Spleen (tissue), 11 donors: Measurements from ENCODE around the gene PIAS4. TPM values are rescaled to one million over a fixed set of nuclear protein-coding genes. Genes with fewer than 3 reads are reported as not detected.

Source experiments
- DNase-seq: peaks from one replicate; pipeline ENCODE4 v3.0.0-alpha.2; 2020
- H3K27ac ChIP-seq, 8 donors: fragments of 200-600 bp; sonication (generic) in 7 of 8; 1 replicate in 4 of 8; 2 replicates in 4 of 8; pipeline versions ENCODE4 v1.5.0 to v1.8.0; 2016 to 2021; ENCODE audit warnings: inconsistent platforms in 4 of 8, mild to moderate bottlenecking in 4 of 8, moderate library complexity in 1 of 8
- H3K27me3 ChIP-seq, 7 donors: fragments of 200-600 bp; sonication (generic) in 6 of 7; replicated peaks in 1 of 7; 1 replicate in 4 of 7; 2 replicates in 3 of 7; pipeline versions ENCODE4 v1.5.0 to v1.8.0; 2016 to 2021; ENCODE audit warnings: inconsistent platforms in 3 of 7, mild to moderate bottlenecking in 1 of 7
- H3K36me3 ChIP-seq, 6 donors: fragments of 200-600 bp; sonication (generic) in 5 of 6; 1 replicate in 4 of 6; 2 replicates in 2 of 6; pipeline versions ENCODE4 v1.5.0 to v1.8.0; 2016 to 2021; ENCODE audit warnings: inconsistent platforms in 2 of 6
- H3K4me1 ChIP-seq, 6 donors: fragments of 200-600 bp; sonication (generic) in 5 of 6; 1 replicate in 3 of 6; 2 replicates in 3 of 6; pipeline versions ENCODE4 v1.5.0 to v1.8.0; 2016 to 2021; ENCODE audit warnings: inconsistent platforms in 3 of 6
- H3K4me3 ChIP-seq, 8 donors: fragments of 200-600 bp; sonication (generic) in 7 of 8; 1 replicate in 4 of 8; 2 replicates in 4 of 8; pipeline versions ENCODE4 v1.5.0 to v1.8.0; 2016 to 2021; ENCODE audit warnings: inconsistent platforms in 4 of 8, mild to moderate bottlenecking in 4 of 8, moderate library complexity in 2 of 8
- H3K9me3 ChIP-seq, 8 donors: fragments of 200-600 bp; sonication (generic) in 7 of 8; 1 replicate in 4 of 8; 2 replicates in 4 of 8; pipeline versions ENCODE4 v1.5.0 to v1.8.0; 2016 to 2021; ENCODE audit warnings: inconsistent platforms in 4 of 8
- CTCF ChIP-seq, 11 experiments: fragments of 200-600 bp in 7 of 11; fragments of 450-650 bp in 4 of 11; sonication (generic) in 4 of 11; IDR thresholded peaks in 8 of 11; conservative IDR thresholded peaks in 3 of 11; 1 replicate in 7 of 11; 2 replicates in 4 of 11; pipeline versions ENCODE4 v1.4.0 to v1.8.0; 2016 to 2021; ENCODE audit warnings: antibody characterized with exemption in 11 of 11, inconsistent platforms in 4 of 11, mild to moderate bottlenecking in 1 of 11
- POLR2A ChIP-seq, 3 donors: fragments of 450-650 bp; IDR thresholded peaks; one replicate each; pipeline ENCODE4 v1.5.1; 2017; ENCODE audit warnings: antibody characterized with exemption in 3 of 3, mild to moderate bottlenecking in 1 of 3
- POLR2AphosphoS5 ChIP-seq, 3 donors: sonication (generic); formaldehyde crosslinking; IDR thresholded peaks; one replicate each; pipeline ENCODE4 v1.5.1; 2017; ENCODE audit warnings: antibody characterized with exemption in 3 of 3
- WGBS, 5 donors: extraction: QIAGEN DNeasy Blood & Tissue Kit in 3 of 5; methylation state at CpG; one replicate each; pipeline versions ENCODE4 v1.1.5 to v1.1.7; 2013 to 2018; 5-methylcytosine and 5-hydroxymethylcytosine counted together
- intact Hi-C: fragments of 100-400 bp; cut with DNase I; formaldehyde crosslinking; loops from one replicate; pipeline ENCODE4 v1.15.0; 2023; ENCODE audit warnings: low total_unique reads
- polyA plus RNA-seq, 3 donors: library from polyadenylated mRNA; stranded (reverse); fragments of 200-250 nt; gene quantifications; one replicate each; pipeline ENCODE4 v1.2.1, GENCODE V29; 2013
- total RNA-seq, 7 donors: library from RNA; depleted of rRNA in 3 of 7; stranded (reverse); fragments of >200 nt in 3 of 7; fragmentation: NEBNext Ultra II Directional in 4 of 7; extraction: Animal tissue kit (Norgen Biotek cat#: 25700) in 4 of 7; gene quantifications; one replicate each; pipeline versions ENCODE4 v1.1.0 to v1.2.1, GENCODE V29; 2016 to 2021
- donor health status: healthy with polysubstance abuse.
- donor health status: DM: no; HTN: no; CAD: no; lungs with moderate emphysema.
- donor health status: DM: no; HTN: no; CAD: no.
- donor health status: Bipolar disorder and iron deficiency.
- donor health status: healthy.
- donor health status: DM: no; HTN: no; CAD: no.
- donor health status: DM: yes; HTN: yes; CAD: no.

Gene PIAS4
- total and polyA plus RNA-seq, 10 donors, result 6.2 to 30.5 (median 22.3) TPM

- Histone ChIP-seq H3K9me3 (no peaks in the 10 kb centered on the region), H3K27me3 (no peaks in the 10 kb centered on the region), H3K27ac (peak overlapping the region in 7 of 8 donors; percentile 68 to 95 (median 91)), H3K36me3 (peaks cover 0 to 67% (median 42%) of the 10 kb centered on the region in 6 donors), H3K4me3 (peak overlapping the region in 2 of 8 donors; percentile 83), H3K4me1 (peaks cover 23 to 63% (median 48%) of the 10 kb centered on the region in 6 donors)
- WGBS, 5 donors, result 42 to 68% (median 60%) methylated on average over 9 of the region's 9 CpGs
- no peak for TF ChIP-seq CTCF (IDR thresholded peaks at IDR 0.05 in 8 of 11, conservative IDR thresholded peaks at IDR 0.05 in 3 of 11)
- no peak for TF ChIP-seq POLR2A (IDR thresholded peaks at IDR 0.05)
- peak; percentile 27 to 69 (median 62) for TF ChIP-seq POLR2AphosphoS5 (IDR thresholded peaks at IDR 0.05)
- no peak for DNase-seq
- intact Hi-C loops, result no loop called here
These were observed 38.7 kb upstream of the PIAS4 start for GRCh38 chr19:3968556-3969434.

- 48 to 66% (median 51%) methylated on average over 21 to 23 of the region's 23 CpGs for WGBS, 5 donors
- Histone ChIP-seq H3K36me3 (peaks cover 0 to 58% (median 34%) of the 10 kb centered on the region in 6 donors), H3K4me1 (peaks cover 23 to 63% (median 47%) of the 10 kb centered on the region in 6 donors), H3K27me3 (no peaks in the 10 kb centered on the region), H3K4me3 (peak overlapping the region; percentile 69 to 91 (median 78)), H3K27ac (peak overlapping the region in 7 of 8 donors; percentile 64 to 95 (median 91)), H3K9me3 (no peaks in the 10 kb centered on the region)
- no peak for TF ChIP-seq CTCF (IDR thresholded peaks at IDR 0.05 in 8 of 11, conservative IDR thresholded peaks at IDR 0.05 in 3 of 11)
- TF ChIP-seq POLR2AphosphoS5 (IDR thresholded peaks at IDR 0.05), result no peak
- no peak for DNase-seq
- intact Hi-C loops, result no loop called here
These were observed 37.9 kb upstream of the PIAS4 start for GRCh38 chr19:3969435-3970312.

- H3K4me3 ChIP-seq, result peak overlapping the region; percentile 69 to 91 (median 78)
- no peaks in the 10 kb centered on the region for H3K27me3 ChIP-seq
- intact Hi-C loops, result no loop called here
- H3K27ac ChIP-seq, result peak overlapping the region; percentile 82 to 95 (median 91)
- no peaks in the 10 kb centered on the region for H3K9me3 ChIP-seq
- no peak for DNase-seq
- no peak for TF ChIP-seq POLR2A (IDR thresholded peaks at IDR 0.05)
- TF ChIP-seq POLR2AphosphoS5 (IDR thresholded peaks at IDR 0.05), result no peak
- TF ChIP-seq CTCF (IDR thresholded peaks at IDR 0.05 in 8 of 11, conservative IDR thresholded peaks at IDR 0.05 in 3 of 11), result no peak
- H3K4me1 ChIP-seq, result peaks cover 23 to 63% (median 46%) of the 10 kb centered on the region in 6 donors
- WGBS, 5 donors, result 0 to 2% (median 2%) methylated on average over 21 to 22 of the region's 22 CpGs
- peaks cover 0 to 57% (median 33%) of the 10 kb centered on the region in 6 donors for H3K36me3 ChIP-seq
These were observed 37.2 kb upstream of the PIAS4 start for GRCh38 chr19:3970313-3970807.
